HCT116 (cell line): ENCODE results near the gene ZDHHC16. TPM values are rescaled to one million over a fixed set of nuclear protein-coding genes. Genes with fewer than 3 reads are reported as not detected.

Experiments used
- ATAC-seq: fragments of 200-7000 bp; cut with Tn5 transposase; 2 replicates; pipeline ENCODE4 v1.9.1; 2020; ENCODE audit warnings: mild to moderate bottlenecking, moderate library complexity
- Bru-seq: library from RNA; stranded (reverse); fragments of 400-500 nt; gene quantifications from one replicate; lab custom pipeline; 2021; lab: Mats Ljungman, UMichigan
- BruChase-seq, 2 experiments: library from RNA; stranded (reverse); fragments of 400-500 nt; gene quantifications; one replicate each; lab custom pipeline; 2021; lab: Mats Ljungman, UMichigan
- BruUV-seq: library from RNA; stranded (reverse); fragments of 400-500 nt; replicated peaks from 2 replicates; lab custom pipeline; 2021; lab: Mats Ljungman, UMichigan
- CTCF ChIA-PET: fragments of 300-600 bp; sonication (Branson Sonifier 250); formaldehyde crosslinking; loops from one replicate; lab custom pipeline; 2021; ENCODE audit warnings: antibody characterized with exemption; lab: Charles Lee
- POLR2A ChIA-PET: fragments of 300-600, 350-600 bp; sonication (Branson Sonifier 250); formaldehyde crosslinking; loops from one replicate; lab custom pipeline; 2021; ENCODE audit warnings: antibody characterized with exemption; lab: Charles Lee
- RAD21 ChIA-PET, 2 experiments: fragments of 300-600 bp; sonication (Branson Sonifier 250); formaldehyde crosslinking; loops; one replicate each; lab custom pipeline; 2023; ENCODE audit warnings: low total read pairs in 2 of 2; ENCODE audit not compliant: uncharacterized antibody in 2 of 2, unreplicated experiment in 2 of 2, low non-redundant PET in 1 of 2; lab: Charles Lee
- DNase-seq: peaks from one replicate; pipeline ENCODE4 v3.0.0-alpha.2; 2010; ENCODE audit warnings: low read depth, low spot score
- H2AFZ ChIP-seq: fragments of 200-600 bp; shearing (Covaris generic), sonication (generic); 2 replicates; pipeline ENCODE4 v1.6.1; 2017; ENCODE audit warnings: low read depth, mixed run types, mixed read lengths, antibody characterized with exemption, low read length; ENCODE audit not compliant: poor library complexity, severe bottlenecking
- H3K27ac ChIP-seq: 2 replicates; pipeline ENCODE4 v1.5.1; 2012; ENCODE audit warnings: low read depth, low read length
- H3K27me3 ChIP-seq: fragments of 200-600 bp; sonication (generic); 2 replicates; pipeline ENCODE4 v1.6.1; 2016; ENCODE audit warnings: mixed run types, low read length, mixed read lengths; ENCODE audit not compliant: insufficient read depth
- H3K36me3 ChIP-seq, 2 experiments: fragments of 200-500 bp in 1 of 2; fragments of 200-600 bp in 1 of 2; sonication (Bioruptor generic) in 1 of 2; sonication (generic) in 1 of 2; 2 replicates each; pipeline versions ENCODE4 v1.5.1 to v1.6.1; 2014 to 2016; ENCODE audit warnings: low read length in 2 of 2, inconsistent platforms in 1 of 2, mixed read lengths in 1 of 2, mixed run types in 1 of 2; ENCODE audit not compliant: insufficient read depth in 2 of 2, control insufficient read depth in 1 of 2
- H3K4me1 ChIP-seq, 2 experiments: fragments of 200-600 bp in 1 of 2; sonication (generic) in 1 of 2; 2 replicates each; pipeline versions ENCODE4 v1.5.1 to v1.6.1; 2012 to 2017; ENCODE audit warnings: low read length in 2 of 2, inconsistent platforms in 1 of 2, mild to moderate bottlenecking in 1 of 2, mixed read lengths in 1 of 2, mixed run types in 1 of 2, moderate library complexity in 1 of 2; ENCODE audit not compliant: insufficient read depth in 2 of 2, control insufficient read depth in 1 of 2
- H3K4me2 ChIP-seq: fragments of 200-600 bp; sonication (generic); 2 replicates; pipeline ENCODE4 v1.6.1; 2017; ENCODE audit warnings: mixed run types, low read length, mixed read lengths
- H3K4me3 ChIP-seq, 2 experiments: fragments of 200-600 bp in 1 of 2; sonication (generic) in 1 of 2; replicated peaks in 1 of 2; 2 replicates each; pipeline ENCODE4 v1.5.1; 2011 to 2016; ENCODE audit warnings: low read length in 2 of 2, control low read depth in 1 of 2, low read depth in 1 of 2, mild to moderate bottlenecking in 1 of 2, mixed read lengths in 1 of 2, mixed run types in 1 of 2
- H3K79me2 ChIP-seq: fragments of 200-600 bp; sonication (generic); 2 replicates; pipeline ENCODE4 v1.6.1; 2017; ENCODE audit warnings: mild to moderate bottlenecking, mixed run types, low read length, moderate library complexity, mixed read lengths; ENCODE audit not compliant: insufficient read depth
- H3K9ac ChIP-seq: fragments of 200-600 bp; sonication (generic); 2 replicates; pipeline ENCODE4 v1.6.1; 2016; ENCODE audit warnings: low read length, mixed read lengths
- H3K9me2 ChIP-seq: fragments of 200-600 bp; sonication (generic), shearing (Covaris generic); 2 replicates; pipeline ENCODE4 v1.6.1; 2017; ENCODE audit warnings: mixed run types, mild to moderate bottlenecking, moderate library complexity; ENCODE audit not compliant: insufficient read depth
- H3K9me3 ChIP-seq, 2 experiments: fragments of 200-500 bp in 1 of 2; fragments of 200-600 bp in 1 of 2; sonication (Bioruptor generic) in 1 of 2; sonication (generic) in 1 of 2; 2 replicates each; pipeline ENCODE4 v1.6.1; 2014 to 2017; ENCODE audit warnings: low read length in 2 of 2, mixed read lengths in 2 of 2, inconsistent platforms in 1 of 2, low read depth in 1 of 2, mild to moderate bottlenecking in 1 of 2, mixed run types in 1 of 2, moderate library complexity in 1 of 2; ENCODE audit not compliant: control insufficient read depth in 1 of 2, insufficient read depth in 1 of 2
- H4K20me1 ChIP-seq: fragments of 200-600 bp; sonication (generic), shearing (Covaris generic); 2 replicates; pipeline ENCODE4 v1.6.1; 2017; ENCODE audit warnings: mixed run types, mild to moderate bottlenecking, moderate library complexity; ENCODE audit not compliant: insufficient read depth
- CTCF ChIP-seq, 3 experiments: fragments of 200-600 bp in 1 of 3; sonication (generic) in 1 of 3; IDR thresholded peaks in 2 of 3; conservative IDR thresholded peaks in 1 of 3; 2 replicates each; pipeline ENCODE4 v1.5.1; 2012 to 2017; ENCODE audit warnings: low read depth in 2 of 3, low read length in 2 of 3, antibody characterized with exemption in 1 of 3, borderline replicate concordance in 1 of 3, control low read depth in 1 of 3, mild to moderate bottlenecking in 1 of 3, mixed read lengths in 1 of 3, mixed run types in 1 of 3, moderate library complexity in 1 of 3; ENCODE audit not compliant: insufficient read depth in 1 of 3
- EZH2phosphoT487 ChIP-seq: fragments of 200-600 bp; IDR thresholded peaks from 2 replicates; pipeline ENCODE4 v1.6.1; 2018; ENCODE audit warnings: antibody characterized with exemption, borderline replicate concordance
- FOSL1 ChIP-seq: IDR thresholded peaks from 2 replicates; pipeline ENCODE4 v1.6.1; 2012; ENCODE audit warnings: low read depth
- JUND ChIP-seq: IDR thresholded peaks from 2 replicates; pipeline ENCODE4 v1.6.1; 2012
- MAX ChIP-seq: IDR thresholded peaks from 2 replicates; pipeline ENCODE4 v1.6.1; 2012
- RAD21 ChIP-seq: IDR thresholded peaks from 2 replicates; pipeline ENCODE4 v1.6.1; 2012; ENCODE audit warnings: low read depth, mild to moderate bottlenecking
- SP1 ChIP-seq: IDR thresholded peaks from 2 replicates; pipeline ENCODE4 v1.6.1; 2012; ENCODE audit warnings: low read depth
- SRF ChIP-seq: IDR thresholded peaks from 2 replicates; pipeline ENCODE4 v1.6.1; 2012; ENCODE audit warnings: low read depth
- TCF7L2 ChIP-seq: IDR thresholded peaks from 2 replicates; pipeline ENCODE4 v1.7.0; 2011; ENCODE audit warnings: borderline replicate concordance, inconsistent platforms; ENCODE audit not compliant: insufficient read depth, insufficient read length; ENCODE audit errors: extremely low read depth
- YY1 ChIP-seq: IDR thresholded peaks from 2 replicates; pipeline ENCODE4 v1.6.1; 2011; ENCODE audit warnings: low read length, low read depth, moderate library complexity, mild to moderate bottlenecking; ENCODE audit not compliant: insufficient replicate concordance; ENCODE audit errors: extremely low read depth
- ZBTB33 ChIP-seq: IDR thresholded peaks from 2 replicates; pipeline ENCODE4 v1.6.1; 2011; ENCODE audit warnings: mild to moderate bottlenecking, low read length, moderate library complexity; ENCODE audit not compliant: insufficient replicate concordance; ENCODE audit errors: extremely low read depth
- ZFX ChIP-seq: fragments of 450-650 bp; IDR thresholded peaks from 2 replicates; pipeline ENCODE4 v1.6.1; 2017
- ZNF274 ChIP-seq: fragments of 200-500 bp; sonication (Bioruptor generic); IDR thresholded peaks from 2 replicates; pipeline ENCODE4 v1.6.1; 2014; ENCODE audit warnings: mild to moderate bottlenecking, low read depth, low read length, inconsistent platforms
- intact Hi-C: fragments of 100-400 bp; cut with micrococcal nuclease; formaldehyde crosslinking; loops from 2 replicates; pipeline ENCODE4 v1.10.0; 2022
- long read RNA-seq: library from polyadenylated mRNA; unstranded; transcript quantifications from one replicate; pipeline ENCODE4 v2.0.0, GENCODE V29; 2021; ENCODE audit not compliant: unreplicated experiment
- polyA plus RNA-seq: library from polyadenylated mRNA; unstranded; fragments of >200 nt; gene quantifications from 2 replicates; pipeline ENCODE4 v1.2.1, GENCODE V29; 2012; ENCODE audit warnings: missing spikeins
- total RNA-seq: library from RNA; stranded (reverse); gene quantifications from one replicate; pipeline ENCODE4 v1.2.1, GENCODE V29; 2021; ENCODE audit not compliant: unreplicated experiment
- TF ChIP-seq, protein P1 (sequence below): IDR thresholded peaks from 2 replicates; pipeline ENCODE4 v1.6.1; 2012

ZDHHC16 gene
- total RNA-seq (34.0 TPM), Bru-seq, nascent RNA (percentile 75 among the genes with signal in this experiment), BruChase-seq, experiment 1, labeled RNA remaining after a 6-hour chase (percentile 73 among the genes with signal in this experiment), BruChase-seq, experiment 2, labeled RNA remaining after a 2-hour chase (percentile 82 among the genes with signal in this experiment)
- 23.9 and 32.2 TPM in 2 replicates for polyA plus RNA-seq
- long read RNA-seq, transcript ZDHHC16-206 (11 exons, 1,798 nt), result major isoform, 47 of 102 reads
- long read RNA-seq, transcript ZDHHC16-202 (10 exons, 1,718 nt), result minor isoform, 6 of 102 reads
- long read RNA-seq, transcript ZDHHC16-205 (8 exons, 1,280 nt), result minor isoform, 6 of 102 reads
- long read RNA-seq, partial matches to known transcripts, result 7 of 102 reads
- long read RNA-seq, other reads (novel, unspliced or antisense), result 29 of 102 reads

DNA sequence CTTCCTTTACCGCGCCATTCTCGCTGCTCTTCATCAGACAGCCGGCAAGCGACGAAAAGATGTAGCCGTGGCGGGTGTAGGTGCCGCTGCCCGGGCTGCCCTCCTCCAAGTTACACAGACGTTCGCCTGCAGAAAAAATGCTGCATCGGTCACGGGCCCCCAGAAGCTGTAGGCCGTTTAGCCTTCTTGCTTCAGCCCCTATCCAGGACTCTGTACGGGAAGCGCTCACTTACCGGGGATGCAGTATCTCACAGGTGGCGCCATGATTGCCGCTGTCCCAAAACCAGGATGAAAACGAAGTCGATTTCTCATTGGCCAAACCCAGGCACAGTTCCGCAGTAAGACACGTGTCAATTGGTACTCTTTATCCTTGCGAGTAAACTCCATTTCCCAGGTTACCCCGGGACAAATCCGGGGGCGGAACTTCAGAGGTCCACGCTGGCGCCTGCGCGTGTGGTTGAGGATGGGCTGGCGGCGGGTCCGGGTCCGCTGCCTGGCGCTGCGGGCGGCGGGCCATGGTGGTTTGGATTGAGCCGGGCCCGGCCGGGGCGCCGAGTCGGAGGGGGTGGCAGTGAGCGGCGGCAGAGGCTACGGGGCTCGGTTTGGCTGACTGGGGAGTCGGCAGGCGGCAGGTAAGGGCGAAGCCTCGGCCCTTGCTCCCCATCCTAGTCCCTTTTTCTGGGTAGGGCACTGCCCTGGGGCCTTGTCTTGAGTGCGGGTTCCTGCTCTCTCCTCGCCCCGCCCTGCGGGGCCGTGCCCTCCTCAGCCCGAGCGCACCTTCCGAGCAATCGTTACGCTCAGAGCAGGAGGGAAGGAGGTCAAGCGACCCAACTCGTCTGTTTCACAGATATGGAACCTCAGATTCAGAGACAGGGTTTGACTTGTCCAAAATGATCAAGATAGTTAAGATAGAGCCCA is at the start of gene ZDHHC16, which contains the start of gene EXOSC1:
ZDHHC16 (plus strand) TSS at position 454 of the 918 bp plus-strand sequence. CDS start 5,501 bp downstream, outside the sequence.
EXOSC1 (minus strand) TSS at position 285 of the 918 bp plus-strand sequence; CDS start at position 264, 21 bp downstream.
- intact Hi-C loops, result loop anchor here (1.0 to 5.0 kb wide), 2 partner anchors 39 to 51 kb away; partner anchors contain the start of genes MMS19 and UBTD1
- H4K20me1 ChIP-seq, result no peaks in the 10 kb centered on the region
- H3K27me3 ChIP-seq, result no peaks in the 10 kb centered on the region
- H3K9me2 ChIP-seq, result no peaks in the 10 kb centered on the region
- H3K9ac ChIP-seq, result peak within 1 kb of the TSS; percentile 79
- peaks cover 0 to 5% of the 10 kb centered on the region in 2 experiments; a peak in 1 of 4 replicates for H3K36me3 ChIP-seq
- H3K27ac ChIP-seq, result peak within 1 kb of the TSS; percentile 52
- H3K4me1 ChIP-seq, result peaks cover 10 to 21% of the 10 kb centered on the region in 2 experiments
- ATAC-seq (peak; percentile 95), DNase-seq (peak; percentile 89)
- H3K9me3 ChIP-seq, result no peaks in the 10 kb centered on the region
- peak within 1 kb of the TSS; percentile 42 for H2AFZ ChIP-seq
- H3K79me2 ChIP-seq, result peaks cover 66% of the 10 kb centered on the region
- peak within 1 kb of the TSS; percentile 87 for H3K4me2 ChIP-seq
- ChIA-PET CTCF (no interaction called here), POLR2A (no interaction called here), RAD21 (no interaction called here)
- TSS peak; percentile 75 for BruUV-seq
- peak within 1 kb of the TSS; percentile 88 to 90 for H3K4me3 ChIP-seq
- no peak for TF ChIP-seq FOSL1
- TF ChIP-seq ZNF274, result no peak
- no peak for TF ChIP-seq RAD21
- TF ChIP-seq JUND, result no peak
- peak; percentile 78 for TF ChIP-seq TCF7L2
- TF ChIP-seq YY1, result peak; percentile 94
- TF ChIP-seq, protein P1, sequence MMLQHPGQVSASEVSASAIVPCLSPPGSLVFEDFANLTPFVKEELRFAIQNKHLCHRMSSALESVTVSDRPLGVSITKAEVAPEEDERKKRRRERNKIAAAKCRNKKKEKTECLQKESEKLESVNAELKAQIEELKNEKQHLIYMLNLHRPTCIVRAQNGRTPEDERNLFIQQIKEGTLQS, result no peak
- peak; percentile 99 for TF ChIP-seq SP1
- TF ChIP-seq SRF, result no peak
- TF ChIP-seq EZH2phosphoT487, result no peak
- TF ChIP-seq CTCF (IDR thresholded peaks at IDR 0.05 in 2 of 3, conservative IDR thresholded peaks at IDR 0.05 in 1 of 3; ENCODE audit: borderline replicate concordance in 1 of 3, insufficient read depth in 1 of 3, low read depth in 2 of 3, low read length in 2 of 3), result 0 out of 6 replicates have a peak, but pooled peaks of 1 of the 3 experiments have one; percentile 12
- peak; percentile 79 for TF ChIP-seq MAX
- peak; percentile 94 for TF ChIP-seq ZFX
- TF ChIP-seq ZBTB33, result no peak
